Right lobe of liver (tissue), 6 donors: Measurements from ENCODE around the gene CRISP2. TPM values are rescaled to one million over a fixed set of nuclear protein-coding genes. Genes with fewer than 3 reads are reported as not detected.
"Not testable (repeated sequence)": the region's sequence is repeated elsewhere in the genome, so short reads cannot be mapped to it uniquely, and the experiment has no call there.

Experiments
- ATAC-seq, 4 donors: fragments of 200-7000 bp; cut with Tn5 transposase; one replicate each; pipeline ENCODE4 v1.9.1; 2020; ENCODE audit warnings: mild to moderate bottlenecking in 4 of 4, moderate library complexity in 4 of 4
- DNase-seq, 3 donors: peaks; one replicate each; pipeline ENCODE4 v3.0.0-alpha.2; 2020
- H3K27ac ChIP-seq, 3 donors: fragments of 200-600 bp; one replicate each; pipeline ENCODE4 v1.8.0; 2022
- H3K27me3 ChIP-seq, 2 donors: fragments of 200-600 bp; one replicate each; pipeline ENCODE4 v1.8.0; 2022
- H3K36me3 ChIP-seq, 4 donors: fragments of 200-600 bp; sonication (generic) in 1 of 4; one replicate each; pipeline versions ENCODE4 v1.5.1 to v1.8.0; 2017 to 2022; ENCODE audit warnings: control low read depth in 1 of 4
- H3K4me1 ChIP-seq, 4 donors: fragments of 200-600 bp; sonication (generic) in 1 of 4; one replicate each; pipeline versions ENCODE4 v1.5.1 to v1.8.0; 2017 to 2022; ENCODE audit warnings: control low read depth in 1 of 4
- H3K4me3 ChIP-seq, 3 donors: fragments of 200-600 bp; one replicate each; pipeline ENCODE4 v1.8.0; 2022
- H3K9me3 ChIP-seq, 4 donors: fragments of 200-600 bp; sonication (generic) in 1 of 4; one replicate each; pipeline versions ENCODE4 v1.5.1 to v1.8.0; 2017 to 2022; ENCODE audit warnings: control low read depth in 1 of 4
- CTCF ChIP-seq, 4 donors: fragments of 200-600 bp in 3 of 4; fragments of 450-650 bp in 1 of 4; IDR thresholded peaks; one replicate each; pipeline versions ENCODE4 v1.5.1 to v1.8.0; 2016 to 2022; ENCODE audit warnings: antibody characterized with exemption in 4 of 4, mild to moderate bottlenecking in 2 of 4
- POLR2A ChIP-seq: fragments of 450-650 bp; IDR thresholded peaks from one replicate; pipeline ENCODE4 v1.6.1; 2017; ENCODE audit warnings: antibody characterized with exemption, mild to moderate bottlenecking
- WGBS: methylation state at CpG from one replicate; pipeline ENCODE4 v1.1.6; 2018; ENCODE audit warnings: low coverage, low lambda C conversion rate; ENCODE audit not compliant: insufficient coverage; ENCODE audit errors: missing lambda C conversion rate; 5-methylcytosine and 5-hydroxymethylcytosine counted together
- intact Hi-C, 2 donors: fragments of 100-400 bp; cut with DNase I; formaldehyde crosslinking; loops; one replicate each; pipeline versions ENCODE4 v1.11.2 to v1.14.1; 2022
- total RNA-seq, 6 experiments: library from RNA; depleted of rRNA in 2 of 6; stranded (reverse); fragments of >200 nt in 2 of 6; fragmentation: NEBNext Ultra II Directional in 3 of 6; extraction: Animal tissue kit (Norgen Biotek cat#: 25700) in 3 of 6; gene quantifications; one replicate each; pipeline versions ENCODE4 v1.1.0 to v1.2.4, GENCODE V29; 2016 to 2023
- donor health status: DM: no; HTN: yes; CAD: no.
- donor health status: DM: no; HTN: no; CAD: no.
- donor health status: DM: no; HTN: no; CAD: no.
- donor health status: DM: no; HTN: yes; CAD: no.
- donor health status: DM: no; HTN: yes; CAD: no.

CRISP2 gene
- total RNA-seq, 6 experiments from 2014 or later: not detected

GRCh38 chr6:49666480-49666879 lies 46.9 kb downstream of the CRISP2 start:
- TF ChIP-seq CTCF (IDR thresholded peaks at IDR 0.05) (no peak), POLR2A (no peak)
- Histone ChIP-seq H3K4me3 (no peak overlapping the region), H3K27me3 (no peaks in the 10 kb centered on the region), H3K9me3 (no peaks in the 10 kb centered on the region), H3K4me1 (no peaks in the 10 kb centered on the region), H3K27ac (no peak overlapping the region), H3K36me3 (no peaks in the 10 kb centered on the region)
- DNase-seq (no peak), ATAC-seq (no peak)
- intact Hi-C loops: no loop called here
- WGBS: 43% methylated on average over 1 of the region's 1 CpG

GRCh38 chr6:49664817-49665216 lies 48.5 kb downstream of the CRISP2 start:
- ATAC-seq (no peak), DNase-seq (no peak)
- 52% methylated on average over 3 of the region's 3 CpGs for WGBS
- H3K9me3 ChIP-seq: no peaks in the 10 kb centered on the region
- H3K36me3 ChIP-seq: no peaks in the 10 kb centered on the region
- no peaks in the 10 kb centered on the region for H3K4me1 ChIP-seq
- TF ChIP-seq POLR2A (no peak), CTCF (IDR thresholded peaks at IDR 0.05) (no peak)
- no peak overlapping the region for H3K27ac ChIP-seq
- no peak overlapping the region for H3K4me3 ChIP-seq
- intact Hi-C loops: no loop called here
- no peaks in the 10 kb centered on the region for H3K27me3 ChIP-seq

DNA sequence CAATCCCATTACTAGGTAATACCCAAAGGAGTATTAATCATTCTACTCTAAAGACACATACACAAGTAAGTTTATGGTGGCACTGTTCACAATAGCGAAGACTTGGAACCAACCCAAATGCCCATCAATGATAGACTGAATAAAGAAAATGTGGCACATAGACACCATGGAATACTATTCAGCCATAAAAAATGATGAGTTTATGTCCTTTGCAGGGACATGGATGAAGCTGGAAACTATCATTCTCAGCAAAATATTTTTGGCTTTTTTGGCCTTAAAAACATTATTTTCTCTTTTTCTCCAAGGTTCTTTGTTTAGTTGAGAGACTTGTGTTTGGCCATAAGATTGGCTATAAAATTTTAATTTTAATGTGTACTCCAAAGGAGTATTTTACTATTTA lies 49.3 kb downstream of the CRISP2 start:
- 71% methylated on average over 1 of the region's 1 CpG for WGBS
- not testable (repeated sequence) for H3K9me3 ChIP-seq, ATAC-seq

GRCh38 chr6:49662892-49663261 lies 50.5 kb downstream of the CRISP2 start:
- no peak overlapping the region for H3K27ac ChIP-seq
- H3K36me3 ChIP-seq: no peaks in the 10 kb centered on the region
- H3K27me3 ChIP-seq: no peaks in the 10 kb centered on the region
- ATAC-seq: no peak
- no peak overlapping the region for H3K4me3 ChIP-seq
- intact Hi-C loops: no loop called here
- no peak for DNase-seq
- TF ChIP-seq POLR2A (no peak), CTCF (IDR thresholded peaks at IDR 0.05) (no peak)
- H3K4me1 ChIP-seq: no peaks in the 10 kb centered on the region
- no peaks in the 10 kb centered on the region for H3K9me3 ChIP-seq
- WGBS: 67% methylated on average over 1 of the region's 1 CpG

More for the DNA sequence above, 49.3 kb downstream of the CRISP2 start:
- H3K27ac ChIP-seq, H3K4me1 ChIP-seq, DNase-seq, intact Hi-C loops, H3K36me3 ChIP-seq, H3K27me3 ChIP-seq, H3K4me3 ChIP-seq: not testable (repeated sequence)

- DNase-seq (no peak), ATAC-seq (no peak)
- 50% methylated on average over 1 of the region's 1 CpG for WGBS
- no peak overlapping the region for H3K27ac ChIP-seq
- no peak overlapping the region for H3K4me3 ChIP-seq
- no peaks in the 10 kb centered on the region for H3K9me3 ChIP-seq
- no peaks in the 10 kb centered on the region for H3K27me3 ChIP-seq
- TF ChIP-seq POLR2A: no peak
- TF ChIP-seq CTCF (IDR thresholded peaks at IDR 0.05): no peak
- H3K4me1 ChIP-seq: no peaks in the 10 kb centered on the region
- intact Hi-C loops: no loop called here
- no peaks in the 10 kb centered on the region for H3K36me3 ChIP-seq
Observed at GRCh38 chr6:49662231-49662891, 51.0 kb downstream of the CRISP2 start.
